Small intestine (tissue), 7 donors: Measurements from ENCODE around the gene MAN1A2. TPM values are rescaled to one million over a fixed set of nuclear protein-coding genes. Genes with fewer than 3 reads are reported as not detected.
A peak's percentile ranks its signal among the peaks of the same experiment; 100 is the strongest.

Experiments
- DNase-seq, 2 donors: peaks; one replicate each; pipeline versions ENCODE4 v3.0.0 to v3.0.0-alpha.2; 2013
- FAIRE-seq: peaks from 2 replicates; lab custom pipeline; 2012; peaks lifted over from hg19 to GRCh38; lab: Jason Lieb, UNC
- H3K27ac ChIP-seq, 3 donors: one replicate each; pipeline ENCODE4 v1.5.1; 2013; ENCODE audit warnings: low read length in 2 of 3, mild to moderate bottlenecking in 2 of 3, control low read depth in 1 of 3, inconsistent platforms in 1 of 3, low read depth in 1 of 3, moderate library complexity in 1 of 3
- H3K27me3 ChIP-seq, 3 donors: one replicate each; pipeline ENCODE4 v1.6.1; 2013; ENCODE audit warnings: low read length in 3 of 3, inconsistent platforms in 1 of 3; ENCODE audit not compliant: control insufficient read depth in 3 of 3, insufficient read depth in 3 of 3
- H3K36me3 ChIP-seq, 3 donors: one replicate each; pipeline ENCODE4 v1.6.1; 2013; ENCODE audit warnings: low read length in 3 of 3, inconsistent platforms in 1 of 3, low read depth in 1 of 3, mild to moderate bottlenecking in 1 of 3, moderate library complexity in 1 of 3; ENCODE audit not compliant: control insufficient read depth in 3 of 3, insufficient read depth in 2 of 3
- H3K4me1 ChIP-seq, 3 donors: one replicate each; pipeline ENCODE4 v1.6.1; 2013; ENCODE audit warnings: low read length in 2 of 3, inconsistent platforms in 1 of 3, low read depth in 1 of 3, mild to moderate bottlenecking in 1 of 3, moderate library complexity in 1 of 3; ENCODE audit not compliant: control insufficient read depth in 3 of 3, insufficient read depth in 2 of 3
- H3K4me3 ChIP-seq, 3 donors: one replicate each; pipeline ENCODE4 v1.5.1; 2013; ENCODE audit warnings: low read length in 3 of 3, control low read depth in 1 of 3, inconsistent platforms in 1 of 3, low read depth in 1 of 3, mild to moderate bottlenecking in 1 of 3, moderate library complexity in 1 of 3
- H3K9me3 ChIP-seq, 2 donors: one replicate each; pipeline ENCODE4 v1.6.1; 2013; ENCODE audit warnings: low read depth in 1 of 2, low read length in 1 of 2; ENCODE audit not compliant: control insufficient read depth in 2 of 2, insufficient read depth in 1 of 2
- WGBS, 3 donors: extraction: QIAGEN DNeasy Blood & Tissue Kit; methylation state at CpG; one replicate each; pipeline ENCODE4 v1.1.7; 2013; 5-methylcytosine and 5-hydroxymethylcytosine counted together
- polyA plus RNA-seq, 4 donors: library from polyadenylated mRNA; stranded (reverse) in 3 of 4; unstranded in 1 of 4; fragments of 200-250 nt in 3 of 4; fragments of 120-200 nt in 1 of 4; gene quantifications; one replicate each; pipeline versions ENCODE4 v1.2.1 to v1.2.3, GENCODE V29; 2013
- donor health status: healthy with polysubstance abuse.
- donor health status: control.
- donor health status: control.
- donor health status: Bipolar disorder and iron deficiency.
- donor health status: healthy.

The MAN1A2 gene
- polyA plus RNA-seq, 4 donors, result 3.5 to 29.1 (median 8.2) TPM

GRCh38 chr1:117534995-117535467 lies 167.8 kb downstream of the MAN1A2 start:
- DNase-seq, result peak; percentile 57 to 68
- no peaks in the 10 kb centered on the region for H3K9me3 ChIP-seq
- H3K4me1 ChIP-seq, result no peaks in the 10 kb centered on the region
- no peak overlapping the region for H3K4me3 ChIP-seq
- peaks cover 0 to 3% (median 0%) of the 10 kb centered on the region in 3 donors for H3K27me3 ChIP-seq
- H3K36me3 ChIP-seq, result no peaks in the 10 kb centered on the region
- no peak for FAIRE-seq
- H3K27ac ChIP-seq, result no peak overlapping the region
- 3 to 12% (median 10%) methylated on average over 6 of the region's 6 CpGs for WGBS, 3 donors

DNA sequence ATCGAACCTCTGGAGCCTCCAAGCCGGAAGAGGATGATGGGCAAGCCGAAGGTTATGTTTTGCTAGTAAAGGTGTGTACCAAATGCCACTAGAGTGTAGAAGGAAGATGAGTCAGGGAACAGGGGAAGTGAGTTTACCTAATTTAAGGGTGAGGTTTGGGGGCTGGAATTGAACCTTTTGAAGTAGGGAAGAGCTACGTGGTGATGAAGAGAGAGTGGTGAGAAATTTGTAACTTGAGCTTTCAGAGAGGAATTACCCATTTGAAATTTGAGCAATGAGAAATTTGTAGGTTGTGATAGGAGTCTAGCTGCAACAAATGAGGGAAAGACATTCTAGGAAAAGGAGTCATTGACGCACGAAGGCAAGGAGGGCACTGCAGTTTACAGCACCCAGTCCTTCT lies 168.6 kb downstream of the MAN1A2 start:
- FAIRE-seq (no peak), DNase-seq (no peak)
- Histone ChIP-seq H3K4me1 (no peaks in the 10 kb centered on the region), H3K36me3 (no peaks in the 10 kb centered on the region), H3K9me3 (no peaks in the 10 kb centered on the region), H3K4me3 (no peak overlapping the region), H3K27ac (no peak overlapping the region), H3K27me3 (peaks cover 0 to 3% (median 0%) of the 10 kb centered on the region in 3 donors)
- 66 to 80% (median 71%) methylated on average over 6 of the region's 6 CpGs for WGBS, 3 donors

DNA sequence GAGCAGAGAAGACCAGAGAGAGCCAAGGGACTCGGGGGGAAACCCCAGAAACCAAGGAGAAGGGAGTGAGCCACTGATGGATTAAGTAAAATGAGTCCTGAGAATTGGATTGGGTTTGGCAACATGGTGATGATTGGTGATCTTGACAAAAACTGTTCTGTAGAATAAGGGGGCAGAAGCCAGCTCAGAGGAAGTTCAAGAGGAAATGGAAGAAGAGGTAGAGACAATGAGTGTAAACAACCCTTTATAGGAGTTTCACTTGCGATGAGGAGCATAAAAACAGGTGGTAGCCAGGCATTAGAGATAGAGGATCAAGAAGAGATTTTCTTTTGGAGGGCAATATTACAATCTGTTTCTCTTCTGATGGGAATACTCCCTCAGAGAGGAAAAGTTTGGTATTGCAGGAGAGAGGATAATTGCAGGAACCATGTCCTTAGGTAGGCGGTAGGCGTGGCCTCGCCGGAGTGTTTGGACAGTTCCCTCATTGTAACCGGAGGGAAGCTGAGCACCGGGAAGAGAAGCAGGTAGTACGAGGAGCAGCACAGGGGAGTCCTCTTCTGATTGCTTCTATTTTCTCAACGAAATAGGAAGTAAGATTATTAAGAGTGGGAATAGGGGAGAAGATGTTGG lies 170.2 kb downstream of the MAN1A2 start:
- peaks cover 0 to 3% (median 0%) of the 10 kb centered on the region in 3 donors for H3K27me3 ChIP-seq
- H3K4me3 ChIP-seq, result no peak overlapping the region
- H3K27ac ChIP-seq, result no peak overlapping the region
- FAIRE-seq, result no peak
- WGBS, 3 donors, result 22 to 44% (median 38%) methylated on average over 10 of the region's 10 CpGs
- H3K36me3 ChIP-seq, result no peaks in the 10 kb centered on the region
- no peaks in the 10 kb centered on the region for H3K4me1 ChIP-seq
- H3K9me3 ChIP-seq, result no peaks in the 10 kb centered on the region
- DNase-seq, result peak; percentile 60 to 69

DNA sequence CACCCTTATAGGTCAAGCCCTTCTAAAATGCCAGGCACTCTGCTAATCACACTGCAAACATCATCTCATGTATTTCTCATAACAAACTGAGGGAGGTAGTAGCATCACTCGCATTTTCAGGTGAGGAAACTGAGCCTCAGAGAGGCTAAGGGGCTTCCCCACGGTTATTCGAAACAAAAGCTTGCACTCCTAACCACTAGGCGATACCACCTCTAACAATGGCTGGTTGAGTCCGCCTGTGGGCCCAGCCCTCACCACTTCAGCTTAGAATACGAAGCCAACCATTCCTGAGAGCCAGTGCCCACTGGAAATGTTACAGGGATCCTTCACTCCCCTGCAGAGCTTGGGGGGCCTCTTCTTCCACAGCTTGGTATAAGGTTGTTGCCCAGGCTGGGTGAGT lies 173.3 kb downstream of the MAN1A2 start:
- H3K4me1 ChIP-seq, result peaks cover 0 to 6% (median 2%) of the 10 kb centered on the region in 3 donors
- H3K36me3 ChIP-seq, result no peaks in the 10 kb centered on the region
- H3K27ac ChIP-seq, result no peak overlapping the region
- DNase-seq (no peak), FAIRE-seq (no peak)
- H3K9me3 ChIP-seq, result no peaks in the 10 kb centered on the region
- H3K4me3 ChIP-seq, result no peak overlapping the region
- WGBS, 3 donors, result 89 to 93% (median 92%) methylated on average over 6 of the region's 6 CpGs
- H3K27me3 ChIP-seq, result peaks cover 0 to 3% (median 0%) of the 10 kb centered on the region in 3 donors

GRCh38 chr1:117541003-117541402 lies 173.8 kb downstream of the MAN1A2 start:
- H3K4me1 ChIP-seq, result peaks cover 0 to 6% (median 2%) of the 10 kb centered on the region in 3 donors
- H3K4me3 ChIP-seq, result no peak overlapping the region
- FAIRE-seq (no peak), DNase-seq (no peak)
- H3K27me3 ChIP-seq, result peaks cover 0 to 3% (median 0%) of the 10 kb centered on the region in 3 donors
- H3K9me3 ChIP-seq, result no peaks in the 10 kb centered on the region
- no peak overlapping the region for H3K27ac ChIP-seq
- WGBS, 3 donors, result 76 to 91% (median 85%) methylated on average over 5 of the region's 5 CpGs
- no peaks in the 10 kb centered on the region for H3K36me3 ChIP-seq

GRCh38 chr1:117541585-117541984 lies 174.3 kb downstream of the MAN1A2 start:
- Histone ChIP-seq H3K4me1 (peaks cover 0 to 6% (median 2%) of the 10 kb centered on the region in 3 donors), H3K36me3 (no peaks in the 10 kb centered on the region), H3K4me3 (no peak overlapping the region), H3K27ac (no peak overlapping the region), H3K9me3 (no peaks in the 10 kb centered on the region), H3K27me3 (peaks cover 0 to 3% (median 0%) of the 10 kb centered on the region in 3 donors)
- no peak for FAIRE-seq
- WGBS, 3 donors, result 47 to 63% (median 62%) methylated on average over 5 of the region's 5 CpGs
- DNase-seq, result peak in 1 of 2 donors; percentile 11

DNA sequence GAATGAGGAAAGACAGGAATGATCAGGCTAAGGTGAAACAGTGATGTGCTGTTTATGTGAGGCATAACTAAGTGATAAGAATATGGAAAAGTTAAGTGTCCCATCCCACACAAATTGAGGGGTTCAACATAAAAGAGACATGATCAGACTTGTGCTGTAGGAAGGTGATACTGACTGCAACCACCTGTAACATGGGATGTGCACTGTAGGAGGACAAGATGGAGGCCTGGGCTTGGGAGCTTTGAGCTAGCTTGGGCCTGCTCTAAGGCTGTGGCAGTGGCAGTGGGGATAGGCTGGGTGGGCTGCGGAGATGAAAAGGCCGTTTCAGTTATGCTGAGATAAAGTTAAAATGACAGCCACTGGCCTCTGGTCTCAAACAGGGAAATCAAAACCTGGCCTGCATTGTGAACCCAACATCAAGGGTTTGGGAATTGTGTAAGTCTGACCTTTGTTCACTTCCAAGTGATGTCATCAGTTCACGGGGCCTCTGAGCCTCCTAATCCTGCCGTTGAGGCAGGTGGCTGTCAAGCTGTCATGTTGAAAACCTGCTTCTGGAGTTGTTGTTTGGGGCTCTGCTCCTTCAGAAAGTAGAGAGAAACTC lies 177.4 kb downstream of the MAN1A2 start:
- DNase-seq, result peak; percentile 72 to 90
- Histone ChIP-seq H3K36me3 (no peaks in the 10 kb centered on the region), H3K4me3 (no peak overlapping the region), H3K27ac (peak overlapping the region in 1 of 3 donors; percentile 49), H3K4me1 (peaks cover 0 to 6% (median 2%) of the 10 kb centered on the region in 3 donors), H3K9me3 (no peaks in the 10 kb centered on the region), H3K27me3 (no peaks in the 10 kb centered on the region)
- WGBS, 3 donors, result 23 to 55% (median 33%) methylated on average over 4 of the region's 4 CpGs
- FAIRE-seq, result no peak

DNA sequence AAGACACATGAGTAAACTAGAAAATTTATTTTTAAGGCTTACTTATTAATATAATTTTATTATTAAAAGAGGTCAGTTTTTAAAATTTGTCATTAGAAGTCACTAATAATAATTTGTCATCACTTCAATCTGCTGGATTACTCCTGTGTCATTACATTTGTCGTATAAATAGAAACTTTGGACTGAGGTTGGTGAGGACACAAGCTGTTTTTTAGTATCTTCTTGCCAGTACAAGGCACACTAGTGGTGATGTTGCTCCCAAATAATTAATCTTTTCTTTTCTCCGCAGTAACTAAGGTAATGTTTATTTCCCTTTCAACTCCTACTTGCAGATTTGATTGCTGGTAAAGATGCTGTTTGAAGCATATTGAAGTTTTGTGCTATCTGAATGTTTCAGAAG lies 179.2 kb downstream of the MAN1A2 start:
- Histone ChIP-seq H3K27ac (no peak overlapping the region), H3K27me3 (no peaks in the 10 kb centered on the region), H3K36me3 (no peaks in the 10 kb centered on the region), H3K9me3 (no peaks in the 10 kb centered on the region), H3K4me3 (no peak overlapping the region), H3K4me1 (peaks cover 0 to 6% (median 2%) of the 10 kb centered on the region in 3 donors)
- WGBS, 3 donors, result 54 to 75% (median 70%) methylated on average over 2 of the region's 2 CpGs
- DNase-seq (no peak), FAIRE-seq (no peak)
